ENCODE measurements around the gene TNFSF12. TPM values are rescaled to one million over a fixed set of nuclear protein-coding genes. Genes with fewer than 3 reads are reported as not detected.

The TNFSF12 gene
- polyA plus RNA-seq, 3 donors, result 25.7 to 30.1 (median 28.2) TPM

- DNase-seq, result peak; percentile 87
These were observed 12.2 kb downstream of the TNFSF12 start for GRCh38 chr17:7561028-7561575.

- DNase-seq, result peak; percentile 90
These were observed 12.8 kb downstream of the TNFSF12 start, which contains the start of gene SENP3 for GRCh38 chr17:7561589-7562207. Gene SENP3, plus strand, starts transcription at chr17:7561919. Its CDS starts 1,158 bp downstream, at chr17:7563077.

GRCh38 chr17:7562208-7562605 lies 13.3 kb downstream of the TNFSF12 start:
- no peak for DNase-seq

GRCh38 chr17:7563115-7563869 lies 14.4 kb downstream of the TNFSF12 start:
- DNase-seq, result no peak

GRCh38 chr17:7569571-7569970 lies 20.7 kb downstream of the TNFSF12 start:
- DNase-seq, result no peak

GRCh38 chr17:7570351-7570750 lies 21.5 kb downstream of the TNFSF12 start:
- no peak for DNase-seq

- no peak for DNase-seq
These were observed 23.4 kb downstream of the TNFSF12 start for GRCh38 chr17:7572338-7572587.

GRCh38 chr17:7572588-7573323 lies 23.9 kb downstream of the TNFSF12 start:
- DNase-seq, result peak; percentile 98

- DNase-seq, result peak; percentile 92
These were observed 24.6 kb downstream of the TNFSF12 start for GRCh38 chr17:7573324-7574080.

GRCh38 chr17:7574176-7574953 lies 25.5 kb downstream of the TNFSF12 start:
- DNase-seq, result no peak

- no peak for DNase-seq
These were observed 26.6 kb downstream of the TNFSF12 start for GRCh38 chr17:7575481-7575883.

- no peak for DNase-seq
These were observed 27.1 kb downstream of the TNFSF12 start for GRCh38 chr17:7575959-7576358.

- DNase-seq, result no peak
These were observed 27.6 kb downstream of the TNFSF12 start for GRCh38 chr17:7576432-7576937.

GRCh38 chr17:7577327-7578199 lies 28.7 kb downstream of the TNFSF12 start:
- DNase-seq, result no peak

GRCh38 chr17:7579001-7579833 lies 30.4 kb downstream of the TNFSF12 start, which contains the start of gene CD68:
Gene CD68, plus strand, starts transcription at chr17:7579638. Its CDS starts 40 bp downstream, at chr17:7579678.
- no peak for DNase-seq

- no peak for DNase-seq
These were observed 31.2 kb downstream of the TNFSF12 start for GRCh38 chr17:7579834-7580603.

GRCh38 chr17:7580604-7581575 lies 32.0 kb downstream of the TNFSF12 start:
- no peak for DNase-seq

All from renal pelvis (tissue), 4 donors.